SK-N-MC (cell line): Measurements from ENCODE around the gene FAM98C.

ENCODE experiments used
- EZH2 ChIP-seq: fragments of 200-600 bp; sonication (generic); IDR thresholded peaks from one replicate; pipeline ENCODE4 v1.6.1; 2017; ENCODE audit warnings: antibody characterized with exemption
- FOXP2 ChIP-seq: optimal IDR thresholded peaks from 2 replicates; pipeline ENCODE3; 2011; ENCODE audit warnings: mild to moderate bottlenecking, moderate library complexity; ENCODE audit not compliant: insufficient read depth; ENCODE audit errors: extremely low read length, control extremely low read depth
- POLR2AphosphoS5 ChIP-seq: IDR thresholded peaks from 2 replicates; pipeline ENCODE4 v1.6.1; 2012; ENCODE audit warnings: mild to moderate bottlenecking, low read depth, low read length, borderline replicate concordance

GRCh38 chr19:38425222-38425809 is 22.4 kb downstream of the FAM98C start:
- no peak for TF ChIP-seq POLR2AphosphoS5
- no peak for TF ChIP-seq FOXP2
- TF ChIP-seq EZH2, result no peak
